Central memory CD4-positive, alpha-beta T cell (primary cell): Measurements from ENCODE around the gene PLXDC2.
"Not testable (repeated sequence)": the region's sequence is repeated elsewhere in the genome, so short reads cannot be mapped to it uniquely, and the experiment has no call there.

Experiments
- DNase-seq: peaks from one replicate; pipeline ENCODE4 v3.0.0; 2022
- total RNA-seq, 3 experiments: gene quantifications; one replicate each; lab custom pipeline; 2026; lab: John Stamatoyannopoulos, UW

The PLXDC2 gene
- total RNA-seq, result 0 reads per million in 3 experiments

DNA sequence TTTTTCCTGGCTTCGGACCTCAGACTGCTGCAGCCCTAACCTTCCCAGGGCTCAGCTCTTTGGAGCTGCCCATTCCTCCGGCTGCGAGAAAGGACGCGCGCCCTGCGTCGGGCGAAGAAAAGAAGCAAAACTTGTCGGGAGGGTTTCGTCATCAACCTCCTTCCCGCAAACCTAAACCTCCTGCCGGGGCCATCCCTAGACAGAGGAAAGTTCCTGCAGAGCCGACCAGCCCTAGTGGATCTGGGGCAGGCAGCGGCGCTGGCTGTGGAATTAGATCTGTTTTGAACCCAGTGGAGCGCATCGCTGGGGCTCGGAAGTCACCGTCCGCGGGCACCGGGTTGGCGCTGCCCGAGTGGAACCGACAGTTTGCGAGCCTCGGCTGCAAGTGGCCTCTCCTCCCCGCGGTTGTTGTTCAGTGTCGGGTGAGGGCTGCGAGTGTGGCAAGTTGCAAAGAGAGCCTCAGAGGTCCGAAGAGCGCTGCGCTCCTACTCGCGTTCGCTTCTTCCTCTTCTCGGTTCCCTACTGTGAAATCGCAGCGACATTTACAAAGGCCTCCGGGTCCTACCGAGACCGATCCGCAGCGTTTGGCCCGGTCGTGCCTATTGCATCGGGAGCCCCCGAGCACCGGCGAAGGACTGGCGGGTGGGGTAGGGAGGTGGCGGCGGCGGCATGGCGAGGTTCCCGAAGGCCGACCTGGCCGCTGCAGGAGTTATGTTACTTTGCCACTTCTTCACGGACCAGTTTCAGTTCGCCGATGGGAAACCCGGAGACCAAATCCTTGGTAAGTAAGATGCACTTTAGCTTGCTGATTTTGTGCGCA lies at the start of gene PLXDC2:
TSS of gene PLXDC2 (plus strand) at position 22 of the 820 bp plus-strand sequence.
- no peak for DNase-seq

DNA sequence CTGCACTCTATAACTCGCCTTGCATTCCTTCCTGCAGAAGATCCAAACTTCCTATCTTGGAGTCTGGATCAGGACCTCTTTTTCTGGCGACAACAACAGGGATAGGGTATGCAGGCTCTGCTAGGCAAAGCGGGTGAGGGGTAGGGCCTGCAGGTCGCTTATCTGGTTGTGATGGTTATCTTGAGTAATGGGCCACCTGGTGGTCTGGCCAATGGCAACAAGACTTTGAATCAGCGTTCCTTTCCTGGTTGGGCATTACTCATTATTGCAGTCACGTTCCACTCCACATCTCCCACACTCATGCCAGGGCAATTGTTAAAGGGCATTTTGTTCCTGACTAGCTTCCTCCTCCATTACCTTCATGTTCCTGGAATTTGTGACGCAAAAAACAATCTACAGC lies 48.4 kb upstream of the PLXDC2 start:
- DNase-seq, result no peak

DNA sequence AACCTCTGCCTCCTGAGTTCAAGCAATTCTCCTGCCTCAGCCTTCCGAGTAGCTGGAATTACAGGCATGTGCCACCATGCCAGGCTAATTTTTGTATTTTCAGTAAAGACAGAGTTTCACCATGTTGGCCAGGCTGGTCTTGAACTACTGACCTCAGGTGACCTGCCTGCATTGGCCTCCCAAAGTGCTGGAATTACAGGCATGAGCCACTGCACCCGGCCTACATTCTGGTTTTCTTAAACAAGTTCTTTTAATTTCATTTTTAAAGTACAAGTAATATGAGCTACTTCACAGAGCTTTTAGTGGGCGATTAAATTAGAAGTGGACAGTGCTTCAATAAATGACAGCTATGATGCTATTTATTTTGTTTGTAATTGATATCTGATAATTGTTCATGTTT lies 46.4 kb upstream of the PLXDC2 start:
- DNase-seq, result not testable (repeated sequence)

DNA sequence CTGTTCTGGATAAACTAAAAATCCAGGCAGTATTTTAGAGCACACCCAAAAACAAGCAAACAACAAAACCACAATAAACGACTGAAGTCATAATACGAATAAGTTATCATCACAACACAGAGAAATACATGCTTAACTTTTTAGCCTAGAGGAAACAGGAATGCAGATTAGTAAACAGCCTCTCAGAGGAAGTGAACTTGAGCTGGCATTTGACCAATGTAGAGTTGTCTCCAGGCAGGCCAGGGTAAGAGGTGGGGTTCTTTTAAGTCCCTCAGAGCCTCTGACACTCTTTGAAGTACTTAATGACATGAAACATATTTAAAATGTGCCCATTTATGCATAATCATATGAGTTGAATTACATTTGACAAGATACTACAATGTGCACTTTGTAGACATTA lies 43.3 kb upstream of the PLXDC2 start:
- DNase-seq, result no peak

DNA sequence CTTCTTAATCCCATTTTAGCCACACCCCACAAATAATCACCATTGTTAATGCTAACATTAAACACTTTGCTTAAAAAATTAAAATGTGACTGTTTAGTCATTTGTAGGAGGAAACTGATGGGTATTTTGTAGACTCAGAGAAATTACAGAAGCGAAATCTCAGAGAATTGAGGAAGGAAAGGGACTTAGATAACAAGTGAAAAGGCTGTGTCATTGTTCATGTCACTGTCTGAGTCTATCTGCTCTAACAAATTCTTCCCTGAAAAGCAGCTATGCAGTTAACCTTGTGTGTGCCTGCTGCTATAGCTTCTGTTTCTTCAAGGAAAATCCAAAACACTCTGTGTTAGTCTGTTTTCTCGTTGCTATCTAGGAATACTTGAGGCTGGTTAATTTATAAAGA lies 40.9 kb upstream of the PLXDC2 start:
- DNase-seq, result no peak

DNA sequence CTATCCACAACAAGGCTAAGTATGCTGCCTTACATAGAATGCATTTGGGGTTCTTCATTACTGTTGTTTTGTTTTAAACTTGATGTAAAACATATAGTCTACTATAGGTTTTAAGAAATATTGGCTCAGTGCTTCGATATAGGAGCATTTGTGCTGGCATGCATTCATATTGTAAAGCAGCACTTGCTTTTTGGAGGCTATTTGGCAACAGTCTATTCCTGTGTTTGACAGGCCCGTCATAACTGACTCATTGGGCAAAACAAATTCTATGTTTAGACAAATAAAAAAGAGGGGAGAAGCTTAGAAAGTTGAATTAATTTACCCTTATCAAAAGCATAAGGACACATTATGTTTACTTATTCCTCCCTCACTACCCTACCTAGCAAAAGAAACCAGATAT lies 38.4 kb upstream of the PLXDC2 start:
- no peak for DNase-seq

DNA sequence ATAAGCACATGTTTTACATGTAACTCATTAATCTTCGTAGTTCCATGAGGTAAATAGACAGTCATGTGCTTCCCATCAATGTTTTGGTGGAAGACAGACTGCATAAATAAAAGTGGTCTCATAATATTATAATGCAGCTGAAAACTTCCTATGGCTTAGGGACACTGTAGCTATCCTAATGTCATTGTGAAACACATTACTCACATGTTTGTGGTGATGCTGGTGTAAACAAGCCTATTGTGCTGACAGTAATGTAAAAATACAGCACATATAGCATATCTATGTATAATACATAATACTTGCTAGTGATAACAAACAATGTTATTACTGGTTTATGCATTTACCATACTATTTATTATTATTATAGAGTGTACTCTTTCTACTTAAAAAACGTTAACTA lies 37.2 kb upstream of the PLXDC2 start:
- no peak for DNase-seq

DNA sequence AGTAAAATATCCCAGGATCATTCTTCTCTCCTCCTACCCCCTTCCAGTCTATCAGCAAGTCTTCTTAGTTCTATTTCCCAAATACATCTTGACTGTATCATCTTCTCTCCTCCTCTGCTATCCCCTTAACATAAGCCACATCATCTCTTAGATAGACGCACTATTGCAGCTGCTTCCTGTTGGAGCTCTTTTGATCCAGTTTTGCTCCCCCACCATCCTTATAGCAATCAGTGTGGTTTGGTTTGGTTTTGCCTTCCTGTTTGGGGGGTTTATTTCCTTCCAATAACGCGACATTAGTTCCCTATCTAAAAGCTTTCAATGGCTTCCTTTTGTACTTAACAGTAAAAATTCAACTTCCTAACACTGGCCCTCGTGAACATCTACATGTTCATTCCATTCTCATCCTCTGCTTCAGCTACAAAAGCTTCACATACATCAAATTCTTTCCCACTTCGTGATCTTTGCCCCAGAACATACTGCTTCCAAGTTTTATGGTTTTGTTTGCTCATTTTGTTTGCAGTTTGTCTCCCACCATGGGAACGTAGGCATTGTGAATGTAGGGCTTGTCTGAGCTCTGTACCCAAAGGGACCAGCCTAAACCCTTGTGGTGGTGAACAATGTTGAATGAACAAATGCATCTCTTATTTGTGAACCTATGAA lies 33.7 kb upstream of the PLXDC2 start:
- no peak for DNase-seq

DNA sequence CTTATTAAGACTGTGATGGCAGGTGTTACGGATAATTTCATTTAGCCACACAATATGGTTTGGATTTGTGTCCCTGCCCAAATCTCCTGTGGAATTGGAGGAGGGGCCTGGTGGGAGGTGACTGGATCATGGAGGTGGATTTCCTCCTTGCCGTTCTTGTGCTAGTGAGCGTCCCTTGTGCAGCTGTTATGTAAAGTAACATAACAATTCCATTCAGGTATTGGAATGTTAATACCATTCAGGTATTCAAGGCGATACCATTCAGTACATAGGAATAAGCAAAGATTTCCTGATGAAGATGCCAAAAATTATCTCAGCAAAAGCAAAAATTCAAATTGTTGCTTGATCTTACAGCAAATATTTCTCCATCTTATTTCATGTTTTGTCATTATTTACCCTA lies 32.5 kb upstream of the PLXDC2 start:
- no peak for DNase-seq

DNA sequence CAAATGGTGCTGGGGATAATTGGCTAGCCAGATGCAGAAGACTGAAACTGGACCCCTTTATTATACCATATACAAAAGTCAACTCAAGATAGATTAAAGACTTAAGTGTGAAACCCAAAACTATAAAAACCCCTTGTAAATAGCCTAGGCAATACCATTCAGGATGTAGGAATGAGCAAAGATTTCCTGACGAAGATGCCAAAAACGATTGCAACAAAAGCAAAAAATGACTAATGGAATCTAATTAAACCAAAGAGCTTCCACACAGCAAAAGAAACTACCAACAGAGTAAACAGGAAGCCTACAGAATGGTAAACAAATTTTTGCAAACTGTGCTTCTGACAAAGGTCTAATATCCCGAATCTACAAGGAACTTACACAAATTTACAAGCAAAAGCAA lies 30.9 kb upstream of the PLXDC2 start:
- no peak for DNase-seq

DNA sequence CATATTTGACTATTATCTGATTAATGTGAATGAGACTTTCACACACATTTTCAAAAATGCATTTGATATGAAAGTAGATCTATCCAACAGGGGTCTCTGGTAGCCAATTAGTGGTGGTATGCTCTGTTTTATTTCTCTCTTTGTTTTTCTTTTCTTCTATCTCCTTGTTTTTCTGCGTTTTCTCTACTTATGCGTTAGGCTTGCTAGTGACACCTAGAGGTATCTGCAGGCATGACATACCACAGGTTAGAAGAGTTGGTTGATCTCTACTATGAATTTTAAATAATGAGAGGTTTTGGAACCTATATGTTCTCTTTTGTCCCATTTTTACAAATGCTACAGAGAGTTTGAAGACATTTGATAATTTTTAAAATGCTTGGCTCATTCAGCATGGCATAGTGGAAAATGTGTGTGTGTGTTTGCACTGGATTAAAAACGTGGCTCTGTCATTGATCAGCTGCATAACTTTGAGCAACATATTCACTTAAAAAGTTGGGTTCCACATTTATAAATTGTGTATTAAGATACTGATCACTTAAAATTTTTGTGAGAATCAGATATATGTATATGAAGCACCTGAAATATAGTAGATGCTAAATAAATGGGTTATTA lies 28.1 kb upstream of the PLXDC2 start:
- DNase-seq, result no peak

DNA sequence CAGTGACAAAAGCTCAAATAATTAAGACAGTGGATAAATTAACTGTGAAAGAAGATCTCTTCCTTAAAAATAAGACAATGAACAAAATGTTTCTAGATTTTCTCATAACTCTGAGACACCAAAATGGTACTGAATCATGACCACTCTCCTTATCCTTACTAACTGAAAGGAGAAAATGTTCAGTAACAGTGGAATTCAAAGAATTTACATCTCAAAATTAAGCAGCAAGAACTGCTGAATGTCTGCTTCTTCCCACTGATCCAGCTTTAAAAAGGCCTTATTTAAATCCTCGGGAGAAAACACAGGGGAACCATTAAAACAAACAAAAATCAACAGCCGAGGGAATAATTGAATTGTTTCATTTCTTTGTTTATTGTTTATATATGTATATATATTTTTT lies 27.3 kb upstream of the PLXDC2 start:
- no peak for DNase-seq

DNA sequence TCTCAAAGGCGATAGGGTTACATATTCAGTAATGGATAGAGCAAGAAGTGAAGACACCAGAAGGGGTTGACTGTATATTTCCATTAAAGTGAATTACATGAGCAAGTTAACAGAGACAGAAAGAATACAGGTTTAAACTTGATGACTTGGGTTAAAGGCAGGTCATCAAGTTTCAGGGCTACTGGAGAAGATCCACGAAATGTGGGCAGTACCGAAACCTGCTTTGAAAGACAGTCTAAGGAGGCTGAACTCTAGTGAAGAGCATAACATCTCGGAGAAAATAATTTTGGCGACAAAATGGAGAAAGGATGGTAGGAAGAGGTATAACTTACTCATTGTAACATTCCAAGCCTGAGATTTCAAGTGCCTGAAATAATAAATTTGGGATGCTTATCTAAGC lies 26.6 kb upstream of the PLXDC2 start:
- no peak for DNase-seq

DNA sequence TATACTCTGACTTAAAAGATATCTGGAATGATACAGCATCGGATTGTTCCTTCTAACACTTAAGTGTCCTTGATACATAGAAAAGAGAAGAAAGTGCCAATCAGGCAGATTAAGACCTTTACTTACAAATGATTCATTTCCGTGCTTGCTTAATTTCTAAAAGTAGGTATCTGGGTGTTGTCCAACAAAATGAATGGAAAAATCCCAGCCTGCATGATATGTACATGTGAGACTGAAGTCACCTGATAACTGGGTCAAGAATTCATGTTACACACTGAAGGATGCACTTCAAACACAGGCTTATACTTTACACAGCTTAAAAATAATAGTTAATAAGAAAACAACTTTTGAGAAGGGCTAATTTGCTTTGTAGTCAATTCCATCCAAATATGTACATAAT lies 25.2 kb upstream of the PLXDC2 start:
- DNase-seq, result no peak

DNA sequence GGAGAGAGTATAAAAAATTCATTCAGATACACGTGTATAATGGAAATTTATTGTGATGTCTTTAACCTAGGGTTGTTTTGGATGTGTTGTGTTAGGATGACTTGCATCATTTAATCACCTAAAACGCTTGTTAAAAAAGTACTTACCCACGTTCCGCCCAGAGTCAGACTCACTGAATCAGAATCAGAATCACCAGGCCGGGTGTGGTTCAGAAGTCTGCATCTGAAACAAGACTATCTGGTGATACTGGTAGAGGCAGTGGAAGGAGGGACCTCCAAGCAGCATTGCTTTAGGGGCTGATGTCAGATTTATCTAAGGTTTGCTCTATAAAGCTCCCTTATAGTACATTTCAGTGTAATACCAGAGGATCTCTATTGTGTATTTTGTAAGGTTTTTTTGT lies 20.5 kb upstream of the PLXDC2 start:
- DNase-seq, result no peak

DNA sequence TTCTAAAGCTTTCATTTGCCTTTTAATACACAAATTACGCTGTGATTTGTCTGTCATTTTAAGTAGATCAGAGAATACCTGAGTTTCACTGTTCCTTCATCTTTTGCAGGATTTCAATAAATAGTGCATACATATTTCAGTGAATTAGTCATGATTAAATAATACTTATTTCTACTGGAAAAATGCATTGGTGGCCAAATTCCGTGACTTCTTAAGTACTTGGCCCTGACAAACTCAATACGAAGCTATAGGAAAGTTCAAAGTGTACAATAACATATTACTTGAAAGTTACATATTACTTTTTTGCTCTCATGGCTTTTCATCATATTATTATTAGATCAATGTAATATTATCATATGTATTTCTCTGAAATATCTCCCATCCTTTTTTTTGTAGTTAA lies 16.1 kb upstream of the PLXDC2 start:
- DNase-seq, result no peak

DNA sequence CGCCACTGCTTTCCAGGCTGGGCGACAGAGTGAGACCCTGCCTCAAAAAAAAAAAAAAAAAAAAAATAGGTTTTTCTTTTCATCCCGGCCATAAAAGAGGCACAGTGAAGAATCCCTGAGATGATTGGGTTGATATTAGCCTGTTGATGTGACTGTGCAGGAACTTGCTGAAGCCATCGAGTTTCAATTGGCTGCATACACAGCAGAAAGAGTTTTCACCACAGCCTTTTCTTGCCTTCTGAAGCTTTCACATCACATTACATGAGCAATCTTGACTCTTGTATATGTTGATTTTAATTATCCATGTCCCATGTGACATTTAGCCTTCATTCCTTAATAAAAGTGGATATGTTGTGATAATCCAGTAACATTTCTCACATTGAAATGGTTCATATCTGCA lies 14.9 kb upstream of the PLXDC2 start:
- no peak for DNase-seq

DNA sequence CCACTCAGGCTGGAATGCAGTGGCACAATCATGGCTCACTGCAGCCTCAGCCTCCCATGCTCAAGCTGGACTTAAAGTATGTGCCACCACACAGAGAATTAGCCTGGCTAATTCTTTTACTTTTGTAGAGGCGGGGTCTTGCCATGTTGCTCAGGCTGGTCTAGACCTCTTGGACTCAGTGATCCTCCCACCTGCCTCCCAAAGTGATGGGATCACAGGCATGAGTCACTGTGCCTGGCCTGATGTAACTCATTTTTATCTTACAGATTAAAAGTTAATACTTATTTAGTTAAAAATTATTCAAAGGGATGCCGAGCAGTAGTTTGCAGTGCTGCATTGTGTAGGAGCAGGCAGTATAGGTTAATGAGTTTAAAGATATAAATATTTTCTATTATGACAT lies 12.6 kb upstream of the PLXDC2 start:
- DNase-seq, result no peak

DNA sequence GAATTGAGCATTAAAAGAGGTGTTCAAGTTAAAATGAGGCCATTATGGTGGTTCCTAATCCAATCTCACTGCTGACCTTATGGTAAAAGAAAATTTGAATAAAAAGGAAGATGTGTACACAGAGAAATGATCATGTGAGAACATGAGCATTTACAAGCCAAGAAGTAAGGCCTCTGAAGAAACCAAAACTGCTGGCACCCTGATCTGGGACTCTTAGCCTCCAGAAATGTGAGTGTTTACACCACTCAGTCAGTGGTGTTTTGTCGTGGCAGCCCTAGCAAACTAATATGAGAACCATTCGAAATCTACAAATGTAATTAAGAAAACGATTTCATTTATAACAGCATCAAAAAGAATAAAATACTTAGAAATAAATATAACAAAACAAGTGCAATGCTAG lies 6.8 kb upstream of the PLXDC2 start:
- DNase-seq, result no peak

DNA sequence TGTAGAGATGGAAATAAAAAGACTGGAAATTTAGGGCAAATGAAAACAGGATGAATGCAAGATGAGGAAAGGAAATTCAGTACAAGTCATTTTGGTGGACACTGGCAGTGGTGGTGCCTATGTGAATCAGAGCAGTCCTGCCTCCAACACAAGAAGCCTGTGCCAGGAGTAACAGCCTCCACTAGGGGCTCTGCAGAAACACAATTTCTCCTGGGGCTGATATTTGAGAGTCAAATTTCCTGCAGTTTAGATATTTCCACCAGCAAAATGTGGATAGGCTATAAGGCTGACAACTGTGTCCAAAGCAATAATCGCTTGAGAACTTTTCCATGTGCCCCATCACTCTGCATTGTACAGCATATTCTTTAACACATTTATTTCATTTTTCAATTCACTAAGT lies 4.7 kb upstream of the PLXDC2 start:
- no peak for DNase-seq

DNA sequence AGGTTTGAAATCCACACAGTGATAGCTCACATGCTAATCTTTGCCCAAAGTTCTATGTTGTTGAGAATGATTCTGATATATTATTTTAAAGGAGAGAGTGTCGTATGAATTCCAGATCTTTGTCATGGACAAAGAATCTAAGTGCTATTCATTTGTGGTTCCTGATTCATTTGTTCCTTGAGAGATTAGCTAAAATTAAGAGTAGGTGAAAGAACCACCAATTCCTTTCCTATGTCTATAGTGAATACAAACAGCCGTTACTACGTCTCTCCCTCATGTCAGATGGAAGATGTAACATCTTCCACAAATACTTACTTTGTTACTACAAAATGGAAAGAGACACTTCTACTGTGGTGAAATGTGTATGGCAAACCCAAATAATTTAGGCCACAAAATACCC lies 3.3 kb upstream of the PLXDC2 start:
- DNase-seq, result no peak

DNA sequence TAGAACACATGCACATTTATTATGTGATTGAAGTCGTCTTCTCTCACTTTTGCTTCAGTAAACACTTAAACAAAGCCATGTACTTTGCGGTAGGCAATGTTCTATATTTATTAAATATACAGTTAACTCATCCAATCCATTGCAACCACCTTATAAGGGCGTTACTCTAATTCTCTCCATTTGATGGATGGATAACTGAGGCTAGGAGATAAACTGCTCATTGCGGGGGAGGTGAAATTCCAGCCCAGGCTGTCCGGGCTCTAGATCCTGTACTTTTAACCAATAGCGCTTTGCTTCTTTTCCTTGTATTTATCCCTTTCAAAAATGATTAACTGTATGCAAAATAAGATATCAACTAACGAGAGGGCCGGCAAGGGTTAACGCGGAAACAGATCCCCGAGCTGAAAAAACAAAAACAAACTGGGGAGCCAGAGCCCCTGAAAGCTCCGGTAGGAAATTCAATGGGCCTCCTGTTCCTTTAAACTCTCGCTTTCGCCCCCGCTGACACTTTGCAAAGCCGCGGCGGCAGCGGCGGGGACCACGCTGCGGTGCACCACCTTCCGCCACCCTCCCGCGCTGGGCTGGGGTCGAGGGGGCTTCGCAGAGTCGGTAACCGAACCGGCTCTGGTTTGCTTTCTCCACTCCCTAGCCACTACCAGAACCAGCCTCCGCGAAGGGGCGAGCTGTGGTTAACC lies 1.0 kb upstream of the PLXDC2 start:
- no peak for DNase-seq

DNA sequence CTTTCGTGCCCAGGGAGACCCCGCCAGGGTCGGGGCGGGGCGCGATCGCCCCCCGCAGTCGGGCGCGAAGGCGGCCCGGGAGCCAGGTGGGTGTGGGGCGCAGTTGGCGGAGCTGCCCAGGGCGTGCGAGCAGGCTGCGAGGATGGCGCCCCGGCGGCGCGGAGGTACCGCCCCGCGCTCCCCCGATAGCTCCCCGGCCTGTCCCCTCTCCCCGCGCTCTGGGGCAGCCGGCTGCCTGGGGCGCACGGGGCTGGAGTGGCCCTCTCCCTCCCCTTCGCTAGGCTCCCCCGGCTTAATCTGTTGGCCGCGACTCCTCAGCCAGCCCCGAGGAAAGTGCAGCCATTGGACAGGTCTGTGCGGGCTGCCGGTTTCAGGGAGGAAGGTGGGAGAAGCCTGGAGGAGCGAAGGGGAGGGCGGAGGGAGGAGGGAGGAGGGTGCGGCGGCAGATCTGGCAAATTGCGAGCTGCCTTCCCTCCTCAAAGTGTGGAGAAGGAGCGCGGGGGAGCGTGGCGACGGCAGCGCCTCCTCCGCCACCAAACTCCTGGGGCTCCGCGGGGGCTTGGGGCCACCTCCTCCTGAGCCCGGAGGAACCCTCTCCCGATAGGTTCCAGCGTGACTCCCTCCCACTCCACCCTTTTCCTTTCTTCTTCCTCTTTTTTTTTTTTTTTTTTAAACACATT lies 361 bp upstream of the PLXDC2 start:
- no peak for DNase-seq
